Astrocyte (in vitro differentiated cells and primary cell): ENCODE data around the gene SRGAP1. TPM values are rescaled to one million over a fixed set of nuclear protein-coding genes. Genes with fewer than 3 reads are reported as not detected.

Experiments
- DNase-seq: peaks from one replicate; pipeline ENCODE4 v3.0.0-alpha.2; 2010; ENCODE audit warnings: low read depth
- FAIRE-seq: peaks from 2 replicates; lab custom pipeline; 2011; peaks lifted over from hg19 to GRCh38; lab: Jason Lieb, UNC
- H2AFZ ChIP-seq: 2 replicates; pipeline ENCODE4 v1.6.0; 2012; ENCODE audit warnings: low read depth, low read length, inconsistent platforms
- H3K27ac ChIP-seq: 2 replicates; pipeline ENCODE4 v1.5.1; 2011; ENCODE audit warnings: low read depth, low read length, inconsistent platforms
- H3K27me3 ChIP-seq: 2 replicates; pipeline ENCODE4 v1.6.0; 2011; ENCODE audit warnings: low read length, inconsistent platforms; ENCODE audit not compliant: insufficient read depth
- H3K36me3 ChIP-seq: 2 replicates; pipeline ENCODE4 v1.5.1; 2011; ENCODE audit warnings: low read length, inconsistent platforms; ENCODE audit not compliant: insufficient read depth
- H3K4me1 ChIP-seq: 2 replicates; pipeline ENCODE4 v1.5.1; 2011; ENCODE audit warnings: low read length, inconsistent platforms; ENCODE audit not compliant: insufficient read depth
- H3K4me2 ChIP-seq: 2 replicates; pipeline ENCODE4 v1.6.0; 2012; ENCODE audit warnings: low read length, inconsistent platforms
- H3K4me3 ChIP-seq: 2 replicates; pipeline ENCODE4 v1.5.1; 2011; ENCODE audit warnings: low read depth, mild to moderate bottlenecking, low read length, inconsistent platforms; ENCODE audit not compliant: insufficient read depth
- H3K79me2 ChIP-seq: 2 replicates; pipeline ENCODE4 v1.6.0; 2012; ENCODE audit warnings: mild to moderate bottlenecking, low read length, inconsistent platforms; ENCODE audit not compliant: insufficient read depth
- H3K9ac ChIP-seq: 2 replicates; pipeline ENCODE4 v1.6.0; 2012; ENCODE audit warnings: mild to moderate bottlenecking, low read length, inconsistent platforms
- H3K9me3 ChIP-seq: 2 replicates; pipeline ENCODE4 v1.5.1; 2012; ENCODE audit warnings: low read depth, mild to moderate bottlenecking, low read length, inconsistent platforms; ENCODE audit not compliant: insufficient read depth
- H4K20me1 ChIP-seq: 2 replicates; pipeline ENCODE4 v1.6.0; 2012; ENCODE audit warnings: low read length, inconsistent platforms; ENCODE audit not compliant: insufficient read depth
- H3K27ac Mint-ChIP-seq: one replicate; pipeline ENCODE4 v1.8.0; 2021; ENCODE audit warnings: mild to moderate bottlenecking, mixed read lengths; ENCODE audit not compliant: unreplicated experiment
- H3K27me3 Mint-ChIP-seq: one replicate; pipeline ENCODE4 v1.8.0; 2021; ENCODE audit warnings: low read depth, mixed read lengths; ENCODE audit not compliant: unreplicated experiment
- H3K36me3 Mint-ChIP-seq: one replicate; pipeline ENCODE4 v1.8.0; 2021; ENCODE audit warnings: low read depth, mixed read lengths; ENCODE audit not compliant: unreplicated experiment
- H3K4me1 Mint-ChIP-seq: one replicate; pipeline ENCODE4 v1.8.0; 2021; ENCODE audit warnings: low read depth, mixed read lengths; ENCODE audit not compliant: unreplicated experiment
- H3K4me3 Mint-ChIP-seq: one replicate; pipeline ENCODE4 v1.8.0; 2021; ENCODE audit warnings: mild to moderate bottlenecking, moderate library complexity, mixed read lengths; ENCODE audit not compliant: unreplicated experiment
- H3K9me3 Mint-ChIP-seq: one replicate; pipeline ENCODE4 v1.8.0; 2021; ENCODE audit warnings: mild to moderate bottlenecking, mixed read lengths; ENCODE audit not compliant: unreplicated experiment
- CTCF ChIP-seq: IDR thresholded peaks from 2 replicates; pipeline ENCODE4 v1.5.1; 2011; ENCODE audit warnings: low read depth, mild to moderate bottlenecking, inconsistent platforms, low read length, moderate library complexity; ENCODE audit not compliant: insufficient read depth
- EZH2 ChIP-seq: IDR thresholded peaks from 2 replicates; pipeline ENCODE4 v1.6.1; 2012; ENCODE audit warnings: mild to moderate bottlenecking, low read length, inconsistent platforms; ENCODE audit not compliant: insufficient read depth
- total RNA-seq: library from RNA; stranded (reverse); gene quantifications from 2 replicates; pipeline ENCODE4 v1.2.1, GENCODE V29; 2021

The SRGAP1 gene
- total RNA-seq, 1 donor from 2014 or later: 15.2 TPM

- Mint-ChIP-seq H3K27me3 (no peaks in the 10 kb centered on the region), H3K4me3 (no peak overlapping the region), H3K9me3 (no peaks in the 10 kb centered on the region), H3K27ac (no peak overlapping the region), H3K36me3 (peaks cover 4% of the 10 kb centered on the region), H3K4me1 (peaks cover 9% of the 10 kb centered on the region)
- H3K27me3 ChIP-seq: no peaks in the 10 kb centered on the region
- H3K27ac ChIP-seq: no peak overlapping the region
- no peak overlapping the region for H3K4me2 ChIP-seq
- no peak overlapping the region for H3K4me3 ChIP-seq
- H2AFZ ChIP-seq: no peak overlapping the region
- H3K9me3 ChIP-seq: no peaks in the 10 kb centered on the region
- DNase-seq: no peak
- H4K20me1 ChIP-seq: no peaks in the 10 kb centered on the region
- peaks cover 7% of the 10 kb centered on the region for H3K4me1 ChIP-seq
- H3K36me3 ChIP-seq: no peaks in the 10 kb centered on the region
- TF ChIP-seq CTCF (no peak), EZH2 (no peak)
- H3K9ac ChIP-seq: no peak overlapping the region
- FAIRE-seq: no peak
- H3K79me2 ChIP-seq: no peaks in the 10 kb centered on the region
Measured at GRCh38 chr12:64042911-64043310, 198.4 kb downstream of the SRGAP1 start.

GRCh38 chr12:64044191-64044590 is 199.7 kb downstream of the SRGAP1 start:
- Histone ChIP-seq H3K9me3 (no peaks in the 10 kb centered on the region), H3K4me3 (no peak overlapping the region), H3K9ac (no peak overlapping the region), H2AFZ (no peak overlapping the region), H3K27me3 (no peaks in the 10 kb centered on the region), H3K4me2 (no peak overlapping the region), H3K4me1 (peaks cover 6% of the 10 kb centered on the region), H3K27ac (no peak overlapping the region), H3K36me3 (no peaks in the 10 kb centered on the region), H4K20me1 (no peaks in the 10 kb centered on the region), H3K79me2 (no peaks in the 10 kb centered on the region)
- peaks cover 6% of the 10 kb centered on the region for H3K4me1 Mint-ChIP-seq
- H3K9me3 Mint-ChIP-seq: peaks cover 4% of the 10 kb centered on the region
- no peak overlapping the region for H3K27ac Mint-ChIP-seq
- no peak overlapping the region for H3K4me3 Mint-ChIP-seq
- FAIRE-seq (no peak), DNase-seq (no peak)
- no peak for TF ChIP-seq CTCF
- no peak for TF ChIP-seq EZH2
- no peaks in the 10 kb centered on the region for H3K27me3 Mint-ChIP-seq
- H3K36me3 Mint-ChIP-seq: peaks cover 10% of the 10 kb centered on the region

- peaks cover 14% of the 10 kb centered on the region for H3K36me3 Mint-ChIP-seq
- H3K4me1 Mint-ChIP-seq: no peaks in the 10 kb centered on the region
- H3K27ac ChIP-seq: no peak overlapping the region
- H4K20me1 ChIP-seq: no peaks in the 10 kb centered on the region
- H3K4me3 Mint-ChIP-seq: no peak overlapping the region
- DNase-seq (no peak), FAIRE-seq (no peak)
- no peak overlapping the region for H3K9ac ChIP-seq
- H3K9me3 Mint-ChIP-seq: peaks cover 10% of the 10 kb centered on the region
- H3K27me3 Mint-ChIP-seq: no peaks in the 10 kb centered on the region
- H2AFZ ChIP-seq: no peak overlapping the region
- no peaks in the 10 kb centered on the region for H3K79me2 ChIP-seq
- no peak overlapping the region for H3K4me2 ChIP-seq
- H3K4me1 ChIP-seq: no peaks in the 10 kb centered on the region
- H3K36me3 ChIP-seq: no peaks in the 10 kb centered on the region
- H3K27me3 ChIP-seq: no peaks in the 10 kb centered on the region
- no peak overlapping the region for H3K27ac Mint-ChIP-seq
- TF ChIP-seq EZH2 (no peak), CTCF (no peak)
- H3K9me3 ChIP-seq: no peaks in the 10 kb centered on the region
- H3K4me3 ChIP-seq: no peak overlapping the region
Measured at GRCh38 chr12:64051057-64051456, 206.6 kb downstream of the SRGAP1 start.
